HEK293 (cell line): ENCODE measurements around the gene SBSN.
A peak's percentile ranks its signal among the peaks of the same experiment; 100 is the strongest.

Source experiments
- CTCF ChIA-PET: fragments of 350-600 bp; formaldehyde crosslinking; extraction: SDS; loops from one replicate; lab custom pipeline; 2021; ENCODE audit warnings: antibody characterized with exemption; lab: Yijun Ruan, JAX
- POLR2A ChIA-PET: fragments of 300-600 bp; formaldehyde crosslinking; extraction: SDS; loops from one replicate; lab custom pipeline; 2020; ENCODE audit warnings: antibody characterized with exemption, inconsistent platforms; lab: Yijun Ruan, JAX
- H3K27ac ChIP-seq: fragments of 200-500 bp; sonication (Bioruptor generic); 2 replicates; pipeline ENCODE4 v1.5.1; 2014; ENCODE audit warnings: low read depth, low read length, control low read depth, inconsistent platforms; ENCODE audit errors: extremely low read depth
- H3K36me3 ChIP-seq, 2 experiments: fragments of 200-500 bp in 1 of 2; sonication (Bioruptor generic) in 1 of 2; 1 replicate in 1 of 2; 2 replicates in 1 of 2; pipeline ENCODE4 v1.5.1; 2014 to 2017; ENCODE audit warnings: inconsistent platforms in 2 of 2, low read length in 2 of 2; ENCODE audit not compliant: control insufficient read depth in 2 of 2, insufficient read depth in 1 of 2
- H3K4me1 ChIP-seq: fragments of 200-500 bp; sonication (Bioruptor generic); 2 replicates; pipeline ENCODE4 v1.5.1; 2014; ENCODE audit warnings: mild to moderate bottlenecking, low read length, inconsistent platforms; ENCODE audit not compliant: control insufficient read depth, insufficient read depth
- H3K4me3 ChIP-seq: 2 replicates; pipeline ENCODE4 v1.5.1; 2011; ENCODE audit warnings: low read depth, mild to moderate bottlenecking, control low read depth, low read length, moderate library complexity
- H3K9me3 ChIP-seq: fragments of 200-500 bp; sonication (Bioruptor generic); 2 replicates; pipeline ENCODE4 v1.5.1; 2014; ENCODE audit warnings: low read depth, low read length, inconsistent platforms; ENCODE audit not compliant: control insufficient read depth, insufficient read depth
- GLI4 ChIP-seq: fragments of 450-650 bp; formaldehyde crosslinking; IDR thresholded peaks from 2 replicates; pipeline ENCODE4 v1.5.1; 2016; ENCODE audit warnings: missing biosample characterization, missing genetic modification characterization
- ZNF2 ChIP-seq: fragments of 450-650 bp; formaldehyde crosslinking; IDR thresholded peaks from 2 replicates; pipeline ENCODE4 v1.5.1; 2016; ENCODE audit warnings: missing biosample characterization, missing genetic modification characterization
- ZNF211 ChIP-seq: fragments of 450-650 bp; formaldehyde crosslinking; IDR thresholded peaks from 2 replicates; pipeline ENCODE4 v1.5.1; 2016; ENCODE audit warnings: low read depth, missing biosample characterization, missing genetic modification characterization
- ZNF266 ChIP-seq: fragments of 450-650 bp; formaldehyde crosslinking; IDR thresholded peaks from 2 replicates; pipeline ENCODE4 v1.5.1; 2016; ENCODE audit warnings: missing biosample characterization, missing genetic modification characterization, low read depth
- ZNF274 ChIP-seq, 2 experiments: fragments of 200-500 bp in 1 of 2; fragments of 450-650 bp in 1 of 2; sonication (Bioruptor generic) in 1 of 2; formaldehyde crosslinking in 1 of 2; IDR thresholded peaks; 2 replicates each; pipeline versions ENCODE4 v1.5.1 to v1.6.1; 2014 to 2016; ENCODE audit warnings: borderline replicate concordance in 1 of 2, inconsistent platforms in 1 of 2, low read length in 1 of 2, missing biosample characterization in 1 of 2, missing genetic modification characterization in 1 of 2
- ZNF311 ChIP-seq: fragments of 450-650 bp; formaldehyde crosslinking; IDR thresholded peaks from 2 replicates; pipeline ENCODE4 v1.5.1; 2017; ENCODE audit warnings: missing biosample characterization, missing genetic modification characterization, borderline replicate concordance
- ZNF561 ChIP-seq: fragments of 450-650 bp; IDR thresholded peaks from 2 replicates; pipeline ENCODE4 v1.5.1; 2018; ENCODE audit warnings: missing biosample characterization, missing genetic modification characterization, borderline replicate concordance
- ZNF76 ChIP-seq: fragments of 450-650 bp; formaldehyde crosslinking; IDR thresholded peaks from 2 replicates; pipeline ENCODE4; 2016; ENCODE audit warnings: low read depth, missing biosample characterization, missing genetic modification characterization, borderline replicate concordance
- TF ChIP-seq, protein P1 (sequence below): fragments of 450-650 bp; formaldehyde crosslinking; IDR thresholded peaks from 2 replicates; pipeline ENCODE4 v1.5.1; 2016; ENCODE audit warnings: missing biosample characterization, missing genetic modification characterization
- TF ChIP-seq, protein P2 (sequence below): fragments of 450-650 bp; formaldehyde crosslinking; IDR thresholded peaks from 2 replicates; pipeline ENCODE4 v1.5.1; 2016; ENCODE audit warnings: missing biosample characterization, missing genetic modification characterization
- TF ChIP-seq, protein P3 (sequence below): fragments of 450-650 bp; formaldehyde crosslinking; IDR thresholded peaks from 2 replicates; pipeline ENCODE4 v1.5.1; 2017; ENCODE audit warnings: missing biosample characterization, missing genetic modification characterization
- TF ChIP-seq, protein P4 (sequence below): fragments of 450-650 bp; formaldehyde crosslinking; IDR thresholded peaks from 2 replicates; pipeline ENCODE4 v1.5.1; 2016; ENCODE audit warnings: missing biosample characterization, missing genetic modification characterization
- TF ChIP-seq, protein P5 (sequence below): fragments of 450-650 bp; formaldehyde crosslinking; IDR thresholded peaks from 2 replicates; pipeline ENCODE4 v1.5.1; 2017; ENCODE audit warnings: missing biosample characterization, missing genetic modification characterization

The SBSN gene

GRCh38 chr19:35562336-35562735 is 34.2 kb upstream of the SBSN start:
- Histone ChIP-seq H3K27ac (no peak overlapping the region), H3K9me3 (no peaks in the 10 kb centered on the region; the same call in 1 of the 2 replicates), H3K4me1 (peaks cover 10% of the 10 kb centered on the region), H3K4me3 (no peak overlapping the region), H3K36me3 (no peaks in the 10 kb centered on the region)
- ChIA-PET CTCF (interaction anchor here (1.1 to 1.3 kb wide), 3 partner anchors 13 to 209 kb away, joined by 3 to 9 read pairs (median 4); no protein-coding TSS in a partner anchor), POLR2A (no interaction called here)
- TF ChIP-seq, protein P1, sequence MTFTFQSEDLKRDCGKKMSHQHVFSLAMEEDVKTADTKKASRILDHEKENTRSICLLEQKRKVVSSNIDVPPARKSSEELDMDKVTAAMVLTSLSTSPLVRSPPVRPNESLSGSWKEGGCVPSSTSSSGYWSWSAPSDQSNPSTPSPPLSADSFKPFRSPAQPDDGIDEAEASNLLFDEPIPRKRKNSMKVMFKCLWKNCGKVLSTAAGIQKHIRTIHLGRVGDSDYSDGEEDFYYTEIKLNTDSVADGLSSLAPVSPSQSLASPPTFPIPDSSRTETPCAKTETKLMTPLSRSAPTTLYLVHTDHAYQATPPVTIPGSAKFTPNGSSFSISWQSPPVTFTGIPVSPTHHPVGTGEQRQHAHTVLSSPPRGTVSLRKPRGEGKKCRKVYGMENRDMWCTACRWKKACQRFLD (tag by site-specific recombination): no peak
- TF ChIP-seq, protein P2, sequence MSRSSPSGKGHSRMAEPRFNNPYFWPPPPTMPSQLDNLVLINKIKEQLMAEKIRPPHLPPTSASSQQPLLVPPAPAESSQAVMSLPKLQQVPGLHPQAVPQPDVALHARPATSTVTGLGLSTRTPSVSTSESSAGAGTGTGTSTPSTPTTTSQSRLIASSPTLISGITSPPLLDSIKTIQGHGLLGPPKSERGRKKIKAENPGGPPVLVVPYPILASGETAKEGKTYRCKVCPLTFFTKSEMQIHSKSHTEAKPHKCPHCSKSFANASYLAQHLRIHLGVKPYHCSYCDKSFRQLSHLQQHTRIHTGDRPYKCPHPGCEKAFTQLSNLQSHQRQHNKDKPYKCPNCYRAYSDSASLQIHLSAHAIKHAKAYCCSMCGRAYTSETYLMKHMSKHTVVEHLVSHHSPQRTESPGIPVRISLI (tag by site-specific recombination): no peak
- TF ChIP-seq GLI4 (tag by site-specific recombination) (no peak), ZNF2 (tag by site-specific recombination) (no peak), ZNF211 (no peak), ZNF76 (tag by site-specific recombination) (no peak), ZNF311 (tag by site-specific recombination) (no peak)
- TF ChIP-seq, protein P3, sequence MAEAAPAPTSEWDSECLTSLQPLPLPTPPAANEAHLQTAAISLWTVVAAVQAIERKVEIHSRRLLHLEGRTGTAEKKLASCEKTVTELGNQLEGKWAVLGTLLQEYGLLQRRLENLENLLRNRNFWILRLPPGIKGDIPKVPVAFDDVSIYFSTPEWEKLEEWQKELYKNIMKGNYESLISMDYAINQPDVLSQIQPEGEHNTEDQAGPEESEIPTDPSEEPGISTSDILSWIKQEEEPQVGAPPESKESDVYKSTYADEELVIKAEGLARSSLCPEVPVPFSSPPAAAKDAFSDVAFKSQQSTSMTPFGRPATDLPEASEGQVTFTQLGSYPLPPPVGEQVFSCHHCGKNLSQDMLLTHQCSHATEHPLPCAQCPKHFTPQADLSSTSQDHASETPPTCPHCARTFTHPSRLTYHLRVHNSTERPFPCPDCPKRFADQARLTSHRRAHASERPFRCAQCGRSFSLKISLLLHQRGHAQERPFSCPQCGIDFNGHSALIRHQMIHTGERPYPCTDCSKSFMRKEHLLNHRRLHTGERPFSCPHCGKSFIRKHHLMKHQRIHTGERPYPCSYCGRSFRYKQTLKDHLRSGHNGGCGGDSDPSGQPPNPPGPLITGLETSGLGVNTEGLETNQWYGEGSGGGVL (tag by site-specific recombination): no peak
- TF ChIP-seq, protein P4, sequence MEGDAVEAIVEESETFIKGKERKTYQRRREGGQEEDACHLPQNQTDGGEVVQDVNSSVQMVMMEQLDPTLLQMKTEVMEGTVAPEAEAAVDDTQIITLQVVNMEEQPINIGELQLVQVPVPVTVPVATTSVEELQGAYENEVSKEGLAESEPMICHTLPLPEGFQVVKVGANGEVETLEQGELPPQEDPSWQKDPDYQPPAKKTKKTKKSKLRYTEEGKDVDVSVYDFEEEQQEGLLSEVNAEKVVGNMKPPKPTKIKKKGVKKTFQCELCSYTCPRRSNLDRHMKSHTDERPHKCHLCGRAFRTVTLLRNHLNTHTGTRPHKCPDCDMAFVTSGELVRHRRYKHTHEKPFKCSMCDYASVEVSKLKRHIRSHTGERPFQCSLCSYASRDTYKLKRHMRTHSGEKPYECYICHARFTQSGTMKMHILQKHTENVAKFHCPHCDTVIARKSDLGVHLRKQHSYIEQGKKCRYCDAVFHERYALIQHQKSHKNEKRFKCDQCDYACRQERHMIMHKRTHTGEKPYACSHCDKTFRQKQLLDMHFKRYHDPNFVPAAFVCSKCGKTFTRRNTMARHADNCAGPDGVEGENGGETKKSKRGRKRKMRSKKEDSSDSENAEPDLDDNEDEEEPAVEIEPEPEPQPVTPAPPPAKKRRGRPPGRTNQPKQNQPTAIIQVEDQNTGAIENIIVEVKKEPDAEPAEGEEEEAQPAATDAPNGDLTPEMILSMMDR: no peak
- TF ChIP-seq, protein P5, sequence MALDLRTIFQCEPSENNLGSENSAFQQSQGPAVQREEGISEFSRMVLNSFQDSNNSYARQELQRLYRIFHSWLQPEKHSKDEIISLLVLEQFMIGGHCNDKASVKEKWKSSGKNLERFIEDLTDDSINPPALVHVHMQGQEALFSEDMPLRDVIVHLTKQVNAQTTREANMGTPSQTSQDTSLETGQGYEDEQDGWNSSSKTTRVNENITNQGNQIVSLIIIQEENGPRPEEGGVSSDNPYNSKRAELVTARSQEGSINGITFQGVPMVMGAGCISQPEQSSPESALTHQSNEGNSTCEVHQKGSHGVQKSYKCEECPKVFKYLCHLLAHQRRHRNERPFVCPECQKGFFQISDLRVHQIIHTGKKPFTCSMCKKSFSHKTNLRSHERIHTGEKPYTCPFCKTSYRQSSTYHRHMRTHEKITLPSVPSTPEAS (tag by site-specific recombination): no peak

GRCh38 chr19:35561436-35561835 is 33.3 kb upstream of the SBSN start:
- TF ChIP-seq ZNF274 (IDR thresholded peaks at IDR 0.05; ENCODE audit: low read length) (no peak), ZNF274 (tag by site-specific recombination; IDR thresholded peaks at IDR 0.05; ENCODE audit: borderline replicate concordance) (0 out of 2 replicates have a peak, but pooled peaks have one; percentile 25), ZNF561 (no peak), ZNF266 (tag by site-specific recombination) (peak; percentile 9; the same call in 1 of the 2 replicates)
- Histone ChIP-seq H3K36me3 (no peaks in the 10 kb centered on the region), H3K4me1 (peaks cover 10% of the 10 kb centered on the region), H3K27ac (no peak overlapping the region), H3K9me3 (no peaks in the 10 kb centered on the region; the same call in 1 of the 2 replicates), H3K4me3 (no peak overlapping the region)
- POLR2A ChIA-PET: interaction anchor here (0.8 kb wide), 1 partner anchor 83 kb away, joined by 3 read pairs; no protein-coding TSS in a partner anchor
- CTCF ChIA-PET: interaction anchor here (0.7 to 1.8 kb wide), 3 partner anchors 13 to 133 kb away, joined by 3 to 7 read pairs (median 4); no protein-coding TSS in a partner anchor
